HG03354 (cell line): ENCODE data around the gene MAPK13.
"Not testable (repeated sequence)": the region's sequence is repeated elsewhere in the genome, so short reads cannot be mapped to it uniquely, and the experiment has no call there.

Experiments used
- ATAC-seq: cut with Tn5 transposase; IDR thresholded peaks from one replicate; pipeline ENCODE4 v1.9.1; 2021; ENCODE audit warnings: mild to moderate bottlenecking; ENCODE audit not compliant: unreplicated experiment, poor library complexity, severe bottlenecking

MAPK13 gene

DNA sequence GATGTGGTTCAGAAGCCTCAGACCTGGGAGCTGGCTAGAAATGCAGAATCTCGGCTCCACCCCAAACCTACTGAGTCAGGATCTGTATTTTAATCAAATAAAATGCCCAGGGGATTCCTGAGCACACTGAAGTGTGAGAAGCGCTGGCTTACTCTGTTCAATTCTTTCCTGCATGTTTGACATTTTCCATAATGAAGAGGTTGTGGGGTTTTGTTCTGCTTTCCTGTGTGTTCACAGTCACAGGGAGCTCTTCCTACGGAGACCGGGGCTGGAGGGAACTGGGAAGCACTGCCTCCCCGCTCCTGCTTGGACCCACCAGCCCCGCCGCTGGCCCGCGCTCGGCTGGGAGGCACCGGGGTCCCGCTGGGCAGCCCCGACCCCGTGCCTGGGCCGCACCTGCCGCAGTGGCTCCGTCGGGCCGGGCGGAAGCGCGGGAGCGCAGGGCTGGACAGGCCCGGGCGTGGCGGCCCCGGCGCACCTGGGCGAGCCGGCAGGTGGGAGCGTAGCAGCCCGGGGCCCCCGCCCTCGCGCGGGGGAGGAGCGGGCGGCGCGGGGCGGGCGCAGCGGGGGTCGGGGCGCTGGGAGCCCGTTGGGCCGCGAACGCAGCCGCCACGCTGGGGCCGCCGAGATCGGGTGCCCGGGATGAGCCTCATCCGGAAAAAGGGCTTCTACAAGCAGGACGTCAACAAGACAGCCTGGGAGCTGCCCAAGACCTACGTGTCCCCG, at the start of gene MAPK13:
TSS of gene MAPK13 (plus strand) at position 573 of the 726 bp plus-strand sequence. CDS start at position 643, 70 bp downstream.
- ATAC-seq: no peak

DNA sequence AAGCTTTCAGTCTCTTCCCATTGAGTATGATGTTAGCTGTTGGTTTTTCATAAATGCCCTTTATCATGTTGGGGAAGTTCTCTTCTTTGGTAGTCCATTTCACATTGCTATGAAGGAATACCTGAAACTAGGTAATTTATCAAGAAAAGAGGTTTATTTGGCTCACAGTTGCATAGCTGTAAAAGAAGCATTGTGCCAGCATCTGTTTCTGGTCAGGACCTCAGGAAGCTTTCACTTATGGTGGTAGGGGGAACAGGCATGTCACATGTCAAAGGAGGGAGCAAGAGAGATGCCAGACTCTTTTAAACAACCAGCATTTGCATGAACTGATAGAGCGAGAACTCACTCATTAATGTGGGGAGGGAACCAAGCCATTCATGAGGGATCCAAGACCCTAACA, 48.0 kb upstream of the MAPK13 start:
- no peak for ATAC-seq

DNA sequence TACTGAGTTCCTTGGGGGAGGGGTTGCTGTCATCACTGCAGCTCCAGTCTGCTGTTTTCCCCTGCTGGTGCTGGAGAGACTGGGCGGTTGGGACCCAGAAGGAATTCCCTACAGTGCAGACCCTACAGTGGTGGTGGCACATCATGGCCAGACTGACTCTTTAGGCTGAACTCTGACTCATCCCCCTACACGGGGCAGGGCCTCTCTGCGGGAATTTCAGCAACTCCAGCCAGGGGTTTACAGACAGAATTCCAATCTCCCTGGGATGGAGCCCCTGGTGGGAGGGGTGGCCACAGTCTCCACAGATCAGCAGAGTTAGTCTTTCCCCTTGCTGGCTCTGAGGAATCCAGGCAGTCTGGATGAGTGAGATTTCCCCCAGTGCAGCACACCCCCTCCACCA, 46.9 kb upstream of the MAPK13 start:
- no peak for ATAC-seq

DNA sequence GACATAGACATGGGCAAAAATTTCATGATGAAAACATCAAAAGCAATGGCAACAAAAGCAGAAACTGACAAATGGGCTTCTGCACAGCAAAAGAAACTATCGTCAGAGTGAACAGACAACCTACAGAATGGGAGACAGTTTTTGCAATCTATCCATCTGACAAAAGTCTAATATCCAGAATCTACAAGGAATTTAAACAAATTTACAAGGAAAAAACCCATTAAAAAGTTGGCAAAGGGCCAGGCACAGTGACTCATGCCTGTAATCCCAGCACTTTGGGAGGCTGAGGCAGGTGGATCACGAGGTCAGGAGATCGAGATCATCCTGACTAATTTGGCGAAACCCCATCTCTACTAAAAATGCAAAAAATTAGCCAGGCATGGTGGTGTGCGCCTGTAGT, 42.1 kb upstream of the MAPK13 start:
- ATAC-seq: not testable (repeated sequence)

DNA sequence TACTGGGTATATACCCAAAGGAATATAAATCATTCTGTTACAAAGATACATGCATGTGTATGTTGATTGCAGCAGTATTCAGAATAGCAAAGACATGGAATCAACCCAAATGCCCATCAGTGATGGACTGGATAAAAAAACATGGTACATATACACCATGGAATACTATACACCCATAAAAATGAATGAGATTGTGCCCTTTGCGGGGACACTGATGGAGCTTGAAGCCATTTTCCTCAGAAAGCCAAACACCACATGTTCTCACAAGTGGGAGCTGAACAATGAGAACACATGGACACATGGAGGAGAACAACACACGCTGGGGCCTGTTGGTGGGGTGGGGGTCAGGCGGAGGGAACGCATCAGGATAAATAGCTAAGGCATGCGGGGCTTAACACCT, 41.3 kb upstream of the MAPK13 start:
- no peak for ATAC-seq

DNA sequence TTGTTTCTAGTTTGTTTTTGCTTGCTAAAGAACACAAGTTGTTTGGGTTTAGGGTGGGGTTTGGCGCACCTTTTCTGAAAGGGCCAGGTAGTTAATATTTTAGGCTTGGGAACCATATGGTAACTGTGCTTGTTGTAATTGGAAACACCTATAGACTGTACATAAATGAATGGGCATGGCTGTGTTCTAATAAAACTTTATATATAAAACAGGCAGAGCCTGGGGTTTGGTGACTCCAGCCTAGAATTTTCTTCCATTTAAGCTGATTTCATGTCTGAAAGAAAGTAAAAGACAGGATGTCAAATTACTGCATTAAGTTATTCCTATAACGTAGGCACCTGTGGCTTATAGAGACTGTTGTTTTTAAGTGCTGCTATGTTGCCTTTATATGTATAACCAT, 36.1 kb upstream of the MAPK13 start:
- no peak for ATAC-seq

DNA sequence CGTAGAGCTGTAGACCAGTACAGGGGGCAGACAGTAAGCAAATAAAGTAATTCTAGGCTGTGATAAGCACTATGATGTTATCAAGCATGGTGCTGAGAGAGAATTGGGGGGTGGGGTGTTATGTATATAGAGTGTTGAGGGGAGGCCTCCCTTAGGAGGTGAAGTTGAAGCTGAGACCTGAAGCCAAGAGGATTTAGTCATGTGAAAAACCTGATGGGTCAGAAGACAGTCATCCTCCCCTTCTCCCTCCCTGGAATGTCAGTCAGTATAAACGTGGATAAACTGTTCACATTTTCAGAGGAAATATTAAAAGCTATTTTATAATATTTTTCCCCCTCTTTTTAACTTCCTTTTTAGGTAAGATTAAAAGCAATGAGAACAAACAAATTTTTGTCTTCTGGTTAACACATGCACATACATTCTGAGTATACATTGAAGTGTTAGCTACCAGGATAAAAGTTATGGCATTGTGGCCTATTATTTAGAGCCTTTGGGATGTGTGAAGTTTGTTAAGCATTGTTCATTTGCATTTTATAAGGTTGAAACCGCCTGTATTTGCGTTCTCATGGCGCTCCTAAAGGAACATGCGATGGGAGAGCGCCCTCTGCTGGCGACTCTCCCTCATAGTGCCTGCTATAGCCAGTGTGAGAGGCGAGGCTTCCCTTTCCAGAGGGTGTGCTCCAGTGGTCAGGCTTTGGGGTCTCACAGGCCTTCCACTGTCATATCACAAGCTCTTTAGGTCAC, 35.4 kb upstream of the MAPK13 start:
- peak; percentile 62 for ATAC-seq

DNA sequence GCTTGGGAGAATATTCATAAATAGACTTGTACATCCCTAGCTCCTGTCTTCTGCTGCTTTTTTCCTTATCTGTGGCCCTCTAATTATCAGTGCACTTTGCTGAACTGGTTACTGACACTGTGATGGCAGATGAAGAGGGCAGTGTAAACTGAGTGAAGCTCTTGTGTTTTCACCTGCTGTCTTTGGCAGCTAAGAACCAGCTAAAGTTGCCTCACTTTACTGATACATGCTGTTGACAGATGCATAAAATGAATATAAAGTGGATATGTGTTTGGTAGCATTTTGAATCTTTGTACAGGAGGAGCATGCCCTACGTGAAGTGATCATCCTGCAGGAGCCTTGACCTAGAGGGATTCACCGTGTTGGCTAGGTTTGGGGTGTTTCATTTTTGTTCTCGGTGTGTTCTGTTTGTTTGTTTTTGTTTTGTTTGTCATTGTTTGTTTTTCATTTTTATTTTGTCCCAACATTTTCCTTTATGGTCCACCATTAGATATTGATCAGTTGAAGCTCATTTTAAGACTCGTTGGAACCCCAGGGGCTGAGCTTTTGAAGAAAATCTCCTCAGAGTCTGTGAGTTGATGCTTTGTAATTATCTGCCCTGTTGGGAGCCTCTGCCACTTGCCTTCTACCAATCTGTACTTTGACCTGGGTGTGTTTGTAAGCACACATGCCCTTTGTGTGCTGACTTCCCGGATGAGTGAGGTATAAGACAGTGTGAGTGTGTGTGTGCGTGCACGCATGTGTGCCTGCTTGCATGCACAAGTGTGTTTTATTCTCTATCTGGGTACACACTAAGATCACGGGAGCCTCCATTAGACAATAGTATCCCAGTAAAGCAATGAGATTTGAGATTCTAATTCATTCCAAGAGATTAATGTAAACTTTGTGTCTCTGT, 34.6 kb upstream of the MAPK13 start:
- no peak for ATAC-seq

DNA sequence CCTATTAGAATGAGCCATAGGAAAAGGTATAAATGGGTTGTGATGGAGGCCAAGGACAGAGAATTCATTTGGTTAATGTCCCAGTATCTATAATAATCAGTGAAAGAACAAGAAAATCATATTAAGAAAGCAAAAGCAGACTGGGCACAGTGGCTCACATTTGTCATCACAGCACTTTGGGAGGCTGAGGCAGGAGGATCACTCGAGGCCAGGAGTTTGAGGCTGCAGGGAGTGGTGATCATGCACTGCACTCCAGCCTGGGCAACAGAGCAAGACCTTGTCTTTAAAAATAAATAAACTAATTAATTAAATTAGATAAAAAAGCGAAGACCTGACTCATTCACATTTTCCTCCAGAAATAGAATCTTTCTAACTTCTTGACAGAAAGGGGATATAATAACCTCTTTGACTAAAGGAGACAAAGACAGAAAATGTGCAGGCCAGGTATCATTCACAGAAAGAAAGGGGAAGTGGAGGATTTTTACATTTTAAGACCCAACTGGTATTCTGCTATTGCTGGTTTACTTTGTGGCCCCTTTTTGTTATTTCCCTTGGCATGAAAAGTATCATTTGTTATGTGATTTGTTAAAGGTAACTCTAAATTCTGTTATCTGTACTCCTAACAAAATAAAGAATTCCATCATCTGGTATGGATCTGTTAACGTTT, 31.9 kb upstream of the MAPK13 start:
- no peak for ATAC-seq

DNA sequence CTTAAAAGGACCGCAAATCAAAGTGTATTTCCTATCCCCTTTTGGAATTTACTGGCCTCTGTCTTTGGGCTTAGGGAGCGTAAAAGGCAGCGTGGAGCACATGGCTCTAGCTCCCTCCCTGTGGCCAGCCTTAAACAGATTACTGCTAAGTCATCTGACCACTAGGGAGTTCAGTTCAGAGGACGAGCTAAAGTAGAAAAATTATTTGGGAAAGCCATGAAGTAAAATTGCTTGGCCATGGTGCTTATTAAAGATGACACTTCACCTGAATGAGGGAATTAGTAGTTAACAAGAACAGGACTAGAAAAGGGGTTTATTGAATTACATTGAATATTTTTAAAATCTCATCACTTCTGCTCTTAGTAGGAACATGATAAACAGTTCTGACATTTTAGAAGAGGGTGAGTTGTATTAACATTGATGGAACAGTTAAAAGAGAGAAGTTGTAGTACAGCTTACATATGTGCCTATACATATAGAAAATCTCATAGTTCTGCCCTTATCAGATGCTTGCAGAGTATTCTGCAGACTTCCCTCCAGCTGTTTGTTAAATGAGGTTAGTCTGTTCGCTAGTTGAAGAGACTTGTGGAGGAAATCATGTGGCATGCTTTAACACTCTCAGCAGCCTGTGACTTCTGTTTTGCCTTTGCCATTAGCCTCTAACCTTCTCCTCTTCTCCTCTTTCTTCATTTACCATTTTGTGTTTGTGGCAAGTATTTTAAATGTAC, 31.2 kb upstream of the MAPK13 start:
- ATAC-seq: no peak

DNA sequence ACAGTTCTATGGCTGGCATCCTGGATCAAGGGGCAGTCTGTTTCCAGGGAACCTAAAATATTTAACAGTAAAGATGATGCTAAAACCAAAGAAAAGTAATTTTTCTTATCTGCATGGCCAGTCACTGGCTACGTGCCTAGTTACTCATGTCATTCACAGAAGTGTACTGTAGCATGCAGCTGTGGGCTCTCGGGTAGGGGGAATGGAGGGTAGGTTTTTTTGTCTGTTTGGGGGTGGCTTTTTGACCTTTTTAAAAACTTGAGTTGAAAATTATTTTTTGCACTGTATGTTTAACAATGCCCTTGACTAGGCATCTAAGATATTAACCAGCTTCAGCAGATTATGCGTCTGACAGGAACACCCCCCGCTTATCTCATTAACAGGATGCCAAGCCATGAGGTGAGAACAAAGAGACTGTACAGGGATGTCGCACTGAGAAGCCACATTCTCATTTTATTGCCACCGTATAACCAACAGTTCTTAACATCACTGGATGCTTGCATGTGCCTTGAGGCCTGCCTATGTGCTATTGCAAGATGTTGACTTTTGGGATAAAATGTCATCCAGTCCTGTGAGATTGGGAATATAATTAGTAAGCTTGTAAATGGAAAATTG, 30.3 kb upstream of the MAPK13 start:
- ATAC-seq: no peak

DNA sequence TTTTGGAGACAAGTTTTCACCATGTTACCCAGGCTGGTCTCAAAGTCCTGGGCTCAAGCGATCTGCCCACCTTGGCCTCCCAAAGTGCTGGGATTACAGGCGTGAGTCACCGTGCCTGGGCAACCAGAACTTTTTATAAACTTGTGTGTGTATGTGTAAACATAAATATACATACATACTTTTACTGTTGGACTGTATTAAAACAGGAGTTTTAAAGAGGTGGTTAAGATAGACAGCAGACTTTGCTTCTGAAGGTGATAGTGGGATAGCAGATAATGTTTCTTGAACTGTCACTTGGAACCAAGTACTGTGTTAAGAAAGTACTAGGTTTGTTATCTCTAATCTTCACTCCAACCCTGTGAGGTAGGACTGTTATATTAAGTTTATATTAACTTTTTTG, 28.6 kb upstream of the MAPK13 start:
- no peak for ATAC-seq

DNA sequence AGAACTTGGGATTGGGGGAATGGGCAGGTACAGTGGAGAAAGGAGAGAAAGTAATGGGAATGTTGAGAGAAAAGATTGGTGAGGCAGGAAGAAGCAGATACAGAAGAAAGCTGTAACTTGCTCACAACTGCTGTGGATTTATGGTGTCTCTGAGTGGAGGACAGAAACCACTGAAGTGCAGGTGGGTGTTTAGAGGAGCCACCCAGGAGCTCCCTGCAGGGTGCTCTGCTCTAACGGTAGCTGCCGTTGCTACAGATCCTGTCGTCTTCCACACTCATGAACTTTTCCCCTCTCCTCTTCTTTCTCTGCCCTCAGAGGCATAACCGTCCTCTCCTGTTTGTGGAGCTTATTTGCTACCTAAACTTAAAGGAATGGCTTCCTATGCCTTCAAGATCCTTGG, 27.5 kb upstream of the MAPK13 start:
- no peak for ATAC-seq

DNA sequence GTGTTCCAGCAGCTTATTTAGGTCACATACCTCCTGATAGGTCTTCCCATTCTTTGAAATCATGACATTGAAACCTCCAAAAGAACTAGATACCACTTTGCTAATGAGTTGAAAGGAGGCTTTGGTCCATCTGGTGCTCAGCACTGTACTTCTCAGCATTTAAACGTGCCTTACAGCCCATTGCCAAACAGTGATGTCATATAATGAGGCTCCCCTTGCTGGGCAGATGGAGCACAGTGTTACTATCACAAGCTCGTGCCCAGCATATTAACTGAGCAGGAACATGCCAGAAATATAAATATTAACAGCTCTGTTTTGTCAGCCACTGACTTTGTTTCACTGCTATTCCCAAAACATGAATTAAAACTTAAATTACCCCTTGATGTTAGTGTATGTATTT, 25.5 kb upstream of the MAPK13 start:
- no peak for ATAC-seq

DNA sequence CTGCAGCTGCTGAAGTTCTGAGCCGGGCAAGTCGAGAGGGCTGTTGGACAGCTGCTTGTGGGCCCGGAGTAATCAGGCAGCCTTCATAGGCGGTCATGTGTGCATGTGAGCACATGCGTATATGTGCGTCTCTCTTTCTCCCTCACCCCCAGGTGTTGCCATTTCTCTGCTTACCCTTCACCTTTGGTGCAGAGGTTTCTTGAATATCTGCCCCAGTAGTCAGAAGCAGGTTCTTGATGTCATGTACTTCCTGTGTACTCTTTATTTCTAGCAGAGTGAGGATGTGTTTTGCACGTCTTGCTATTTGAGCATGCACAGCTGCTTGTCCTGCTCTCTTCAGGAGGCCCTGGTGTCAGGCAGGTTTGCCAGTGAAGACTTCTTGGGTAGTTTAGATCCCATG, 21.2 kb upstream of the MAPK13 start:
- no peak for ATAC-seq

DNA sequence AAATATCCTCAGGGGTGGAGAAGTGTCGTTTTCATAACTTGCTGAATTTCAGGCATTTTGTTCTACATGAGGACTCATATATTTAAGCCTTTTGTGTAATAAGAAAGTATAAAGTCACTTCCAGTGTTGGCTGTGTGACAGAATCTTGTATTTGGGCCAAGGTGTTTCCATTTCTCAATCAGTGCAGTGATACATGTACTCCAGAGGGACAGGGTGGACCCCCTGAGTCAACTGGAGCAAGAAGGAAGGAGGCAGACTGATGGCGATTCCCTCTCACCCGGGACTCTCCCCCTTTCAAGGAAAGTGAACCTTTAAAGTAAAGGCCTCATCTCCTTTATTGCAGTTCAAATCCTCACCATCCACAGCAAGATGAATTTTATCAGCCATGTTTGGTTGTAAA, 20.3 kb upstream of the MAPK13 start:
- no peak for ATAC-seq

DNA sequence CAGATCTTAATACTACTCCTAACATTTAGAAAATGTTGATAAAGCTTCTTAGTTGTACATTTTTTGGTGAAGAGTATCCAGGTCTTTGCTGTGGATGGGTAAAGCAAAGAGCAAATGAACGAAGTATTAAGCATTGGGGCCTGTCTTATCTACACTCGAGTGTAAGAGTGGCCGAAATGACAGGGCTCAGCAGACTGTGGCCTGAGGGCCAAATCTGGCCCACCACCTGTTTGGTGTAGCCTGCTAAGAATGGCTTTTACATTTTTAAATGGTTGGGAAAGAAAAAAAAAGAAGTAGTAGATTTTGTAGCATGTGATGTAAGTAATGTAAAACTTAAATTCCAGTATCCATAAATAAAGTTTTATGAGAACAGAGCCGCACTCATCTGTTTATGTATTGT, 19.4 kb upstream of the MAPK13 start:
- ATAC-seq: no peak

DNA sequence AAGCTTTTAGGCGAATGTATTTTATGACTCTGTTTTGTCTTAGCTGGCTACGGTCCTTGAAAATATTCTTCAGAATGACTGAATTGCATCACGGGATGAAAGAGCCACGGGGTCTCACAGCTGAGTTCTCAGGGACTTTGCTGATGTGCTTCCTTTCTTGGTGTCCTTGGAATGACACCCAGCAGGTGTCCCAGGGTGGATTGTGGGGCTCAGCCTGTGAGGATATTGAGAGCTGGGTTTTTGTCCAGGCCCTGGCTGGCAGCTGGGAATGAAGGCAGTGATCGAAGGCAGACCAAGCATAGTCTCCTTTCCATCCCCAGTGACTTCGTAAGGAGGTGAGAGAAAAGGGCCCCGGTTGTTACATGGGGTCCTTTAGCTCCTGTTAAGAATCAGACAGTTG, 18.8 kb upstream of the MAPK13 start:
- ATAC-seq: no peak

DNA sequence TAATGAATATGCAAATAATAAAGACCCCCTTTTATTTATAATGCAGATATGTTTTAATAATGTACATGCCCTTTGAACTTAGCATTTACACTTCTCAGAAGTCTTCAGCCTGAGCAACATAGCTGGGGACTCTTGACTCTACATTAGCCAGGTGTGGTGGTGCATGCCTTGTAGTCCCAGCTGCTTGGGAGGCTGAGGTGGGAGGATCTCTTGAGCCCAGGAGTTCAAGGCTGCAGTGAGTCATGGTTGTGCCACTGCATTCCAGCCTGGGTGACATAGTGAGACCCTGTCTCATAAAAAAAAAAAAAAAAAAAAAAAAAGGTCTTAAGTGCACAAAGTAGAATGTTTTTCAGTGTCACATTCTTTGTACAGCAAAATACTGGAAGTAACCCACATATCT, 17.3 kb upstream of the MAPK13 start:
- no peak for ATAC-seq
